GM18951 (cell line): ENCODE data around the gene A4GNT.

Experiments used
- POLR2A ChIP-seq: IDR thresholded peaks from 4 replicates; pipeline ENCODE4 v1.6.1; 2011; ENCODE audit warnings: mild to moderate bottlenecking; ENCODE audit not compliant: insufficient read length, insufficient read depth; ENCODE audit errors: extremely low read depth
- in situ Hi-C: fragments of 300-500 bp; cut with MboI; formaldehyde crosslinking; loops from one replicate; pipeline ENCODE4 v1.12.0; 2022; ENCODE audit warnings: low sequenced_read_pairs, mixed read lengths, inconsistent platforms; ENCODE audit not compliant: unreplicated experiment

The A4GNT gene

DNA sequence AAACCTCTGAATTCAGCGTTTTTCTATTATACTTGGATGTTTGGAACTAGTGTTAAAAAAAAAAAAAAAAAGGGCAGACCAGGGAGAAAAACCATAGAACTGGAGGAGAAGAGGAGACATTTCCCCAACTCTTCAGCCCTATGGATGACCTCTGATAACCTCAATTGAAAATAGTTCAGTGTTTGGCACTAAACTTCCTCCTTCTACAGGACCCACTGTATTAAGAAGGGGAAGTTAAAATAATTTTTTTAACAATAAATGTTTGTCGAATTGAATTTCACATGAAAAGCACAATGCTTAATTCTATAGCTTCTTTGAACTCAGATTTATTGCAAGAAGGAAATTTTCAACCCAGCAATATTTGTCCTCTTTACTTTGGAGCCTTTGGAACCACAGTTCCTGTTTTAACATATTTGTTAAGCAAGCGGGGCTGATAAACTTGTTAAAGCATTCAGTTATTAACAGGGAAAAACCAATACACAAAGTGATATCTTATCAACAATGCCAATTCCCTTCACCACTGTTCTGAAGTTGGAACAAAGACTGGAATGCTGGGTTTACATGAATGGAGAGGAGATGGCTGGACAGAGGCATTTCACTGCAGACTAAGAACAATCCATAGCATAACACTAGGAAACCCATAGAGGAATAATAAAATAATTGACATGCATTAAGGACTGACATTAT, 3.1 kb upstream of the A4GNT start:
- TF ChIP-seq POLR2A = no peak
- in situ Hi-C loops = no loop called here

DNA sequence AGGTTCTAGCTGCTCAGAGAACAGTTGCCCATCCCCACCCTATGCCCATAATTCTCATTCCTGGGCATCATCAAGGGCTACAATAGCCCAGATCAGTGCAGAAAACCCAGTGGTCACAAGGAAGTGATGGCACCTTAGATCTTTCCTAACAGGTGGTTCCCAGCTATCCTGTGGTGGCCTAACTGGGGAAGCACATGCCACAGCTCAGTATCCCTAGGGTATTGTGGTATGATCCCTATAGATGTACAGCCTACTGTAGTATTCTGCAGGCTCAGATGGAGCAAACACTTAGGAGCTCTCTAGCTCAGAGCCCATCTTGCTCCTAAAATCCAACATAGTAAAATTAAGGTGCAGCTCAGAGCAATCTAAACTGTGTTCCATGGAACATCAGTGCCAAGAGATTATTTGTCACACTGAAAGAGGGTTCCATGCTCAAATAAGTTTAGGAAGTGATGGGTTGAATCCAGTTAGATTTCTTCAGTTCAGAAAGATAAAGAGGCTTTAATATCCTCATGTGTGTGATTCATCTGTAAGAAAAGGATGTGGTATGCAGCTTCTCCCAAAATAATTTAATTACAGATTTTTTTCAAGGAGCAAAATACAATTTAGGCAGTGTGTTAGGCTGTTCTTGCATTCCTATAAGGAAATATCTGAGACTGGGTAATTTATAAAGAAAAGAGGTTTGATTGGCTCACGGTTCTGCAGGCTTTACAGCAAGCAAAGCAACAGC, 4.4 kb downstream of the A4GNT start:
- in situ Hi-C loops = no loop called here
- TF ChIP-seq POLR2A = no peak

DNA sequence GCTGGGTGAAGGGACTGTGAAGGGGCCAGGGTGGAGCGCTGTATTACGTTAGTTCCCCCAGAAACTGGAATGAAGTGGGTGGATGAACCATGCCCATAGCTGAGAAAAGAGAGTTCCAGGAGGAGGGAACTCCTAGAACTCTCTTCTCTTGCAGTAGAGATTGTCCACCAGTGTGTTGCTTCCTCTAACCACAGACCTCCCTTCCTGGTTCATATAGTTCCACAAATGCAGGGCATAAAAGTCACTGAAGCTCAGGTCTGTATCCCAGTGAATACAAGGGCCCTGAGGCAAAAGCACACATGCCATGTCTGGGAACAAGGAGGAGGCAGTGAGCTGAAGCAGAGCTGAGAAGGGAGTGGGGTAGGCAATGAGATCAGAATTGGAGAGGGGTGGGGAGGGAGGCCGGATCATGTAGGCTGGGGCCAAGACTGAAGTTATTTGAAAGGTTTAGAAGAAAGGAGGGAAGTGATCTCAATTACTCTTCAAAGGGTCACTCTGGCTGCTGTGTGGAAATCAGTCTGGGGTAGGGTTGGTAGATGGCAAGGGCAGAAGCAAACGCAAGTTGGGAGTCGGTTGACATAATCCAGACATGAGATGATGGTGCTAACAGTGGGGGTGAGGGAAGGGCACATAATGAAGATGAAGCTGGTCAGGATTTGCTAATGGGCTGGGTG, 6.5 kb downstream of the A4GNT start:
- in situ Hi-C loops = no loop called here
- TF ChIP-seq POLR2A = no peak

DNA sequence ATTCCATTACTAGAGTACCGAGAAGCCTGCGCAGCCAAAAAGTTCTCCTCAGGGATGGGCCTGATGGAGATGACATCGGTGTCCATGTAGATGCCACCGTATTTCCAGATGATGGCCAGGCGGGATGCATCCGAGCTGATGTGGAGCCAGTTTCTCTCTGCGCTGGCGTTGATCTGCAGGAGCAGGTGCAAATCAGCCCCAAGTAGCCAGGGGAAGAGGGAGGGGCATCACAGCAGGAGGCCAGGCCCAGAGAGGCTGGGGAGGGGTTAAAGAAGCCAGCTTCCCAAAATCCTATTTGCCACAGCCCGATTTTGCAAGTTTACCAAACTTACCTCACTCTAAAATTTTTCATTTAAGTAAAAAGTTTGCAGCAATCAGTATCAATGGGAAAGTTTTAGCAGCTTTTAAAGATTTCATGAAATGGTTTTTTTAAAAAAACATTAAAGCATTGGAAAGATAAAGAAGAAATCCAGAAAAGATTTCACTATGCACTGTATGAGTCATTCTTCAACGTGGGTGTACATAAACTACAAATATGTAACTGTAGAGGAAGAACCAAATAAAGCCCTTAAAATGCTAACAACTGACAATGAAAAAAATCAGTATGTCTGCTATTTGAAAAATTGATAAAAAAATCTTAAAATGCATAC, 7.4 kb downstream of the A4GNT start:
- in situ Hi-C loops = no loop called here

DNA sequence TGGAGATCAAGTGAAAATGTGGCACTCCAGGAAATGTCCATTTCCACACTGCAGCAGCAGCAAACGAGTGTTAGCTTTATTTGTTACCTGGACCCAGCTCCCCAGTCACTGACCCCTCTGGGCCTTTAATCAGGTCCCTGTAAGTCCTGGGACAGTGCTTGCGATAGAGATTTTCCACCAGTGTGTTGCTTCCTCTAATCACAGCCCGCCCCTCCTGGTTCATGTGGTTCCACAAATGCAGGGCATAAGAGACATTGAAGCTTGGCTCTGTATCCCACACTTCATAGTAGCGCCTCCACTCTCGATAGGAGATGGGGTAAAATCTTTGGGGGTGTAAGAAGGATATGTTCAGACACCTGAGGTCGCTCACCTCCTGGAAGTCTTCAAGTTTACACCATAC, 8.0 kb downstream of the A4GNT start:
- in situ Hi-C loops = no loop called here
- no peak for TF ChIP-seq POLR2A

More for the DNA sequence above, 7.4 kb downstream of the A4GNT start:
- no peak for TF ChIP-seq POLR2A

DNA sequence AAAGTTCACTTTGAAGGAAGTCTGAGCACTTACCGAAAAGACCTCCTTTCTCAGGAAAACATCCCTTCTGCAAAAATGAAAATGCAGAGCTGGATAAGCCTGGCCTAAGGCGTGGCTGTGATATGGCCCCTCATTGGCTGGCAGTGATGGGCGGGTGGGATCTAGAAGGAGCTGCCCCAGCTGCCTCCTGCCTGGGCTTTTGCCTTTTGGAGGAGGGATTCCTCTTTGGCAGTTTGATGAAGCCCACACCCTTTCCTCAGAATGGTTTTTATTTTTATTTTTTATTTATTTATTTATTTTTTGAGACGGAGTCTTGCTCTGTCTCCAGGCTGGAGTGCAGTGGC, 12.8 kb downstream of the A4GNT start:
- TF ChIP-seq POLR2A = no peak
- in situ Hi-C loops = no loop called here

DNA sequence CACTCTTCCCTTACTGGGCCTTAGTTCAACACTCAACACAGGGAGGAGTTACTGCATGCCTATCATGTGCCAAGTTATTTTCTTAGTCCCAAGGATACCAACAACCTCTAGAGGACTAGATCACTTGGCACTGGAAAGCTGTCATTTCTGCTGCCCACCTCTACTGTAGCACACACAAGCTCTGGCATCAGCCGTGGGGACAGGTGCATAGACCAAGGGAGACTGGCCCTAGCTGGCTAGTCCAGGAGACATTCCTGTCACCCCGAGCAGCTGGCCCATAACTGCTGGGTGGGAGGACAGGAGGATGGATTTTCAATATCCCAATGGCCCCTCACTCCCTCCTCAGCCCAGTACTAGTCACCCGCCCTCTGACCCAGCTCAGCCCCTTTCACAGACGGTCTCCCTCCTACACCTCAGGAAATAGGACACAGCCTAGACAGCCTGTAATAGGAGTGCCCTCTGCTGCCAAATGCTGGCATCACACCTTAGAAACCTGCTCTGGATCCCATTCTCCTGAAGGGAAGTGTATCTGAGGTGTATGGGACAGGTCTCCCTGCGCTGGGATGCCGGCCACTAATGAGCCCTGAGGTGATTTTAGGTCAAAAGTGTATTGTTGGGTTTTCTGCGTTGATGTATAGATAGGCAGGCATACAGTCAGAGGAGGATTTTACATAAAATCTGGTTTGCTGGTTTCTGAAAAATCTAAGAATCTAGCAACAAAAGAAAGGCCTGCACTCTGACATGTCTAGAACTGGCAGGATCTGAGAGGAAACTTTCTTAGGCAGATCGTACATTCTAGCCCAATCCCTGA, 13.4 kb downstream of the A4GNT start:
- in situ Hi-C loops = no loop called here
- TF ChIP-seq POLR2A = no peak

DNA sequence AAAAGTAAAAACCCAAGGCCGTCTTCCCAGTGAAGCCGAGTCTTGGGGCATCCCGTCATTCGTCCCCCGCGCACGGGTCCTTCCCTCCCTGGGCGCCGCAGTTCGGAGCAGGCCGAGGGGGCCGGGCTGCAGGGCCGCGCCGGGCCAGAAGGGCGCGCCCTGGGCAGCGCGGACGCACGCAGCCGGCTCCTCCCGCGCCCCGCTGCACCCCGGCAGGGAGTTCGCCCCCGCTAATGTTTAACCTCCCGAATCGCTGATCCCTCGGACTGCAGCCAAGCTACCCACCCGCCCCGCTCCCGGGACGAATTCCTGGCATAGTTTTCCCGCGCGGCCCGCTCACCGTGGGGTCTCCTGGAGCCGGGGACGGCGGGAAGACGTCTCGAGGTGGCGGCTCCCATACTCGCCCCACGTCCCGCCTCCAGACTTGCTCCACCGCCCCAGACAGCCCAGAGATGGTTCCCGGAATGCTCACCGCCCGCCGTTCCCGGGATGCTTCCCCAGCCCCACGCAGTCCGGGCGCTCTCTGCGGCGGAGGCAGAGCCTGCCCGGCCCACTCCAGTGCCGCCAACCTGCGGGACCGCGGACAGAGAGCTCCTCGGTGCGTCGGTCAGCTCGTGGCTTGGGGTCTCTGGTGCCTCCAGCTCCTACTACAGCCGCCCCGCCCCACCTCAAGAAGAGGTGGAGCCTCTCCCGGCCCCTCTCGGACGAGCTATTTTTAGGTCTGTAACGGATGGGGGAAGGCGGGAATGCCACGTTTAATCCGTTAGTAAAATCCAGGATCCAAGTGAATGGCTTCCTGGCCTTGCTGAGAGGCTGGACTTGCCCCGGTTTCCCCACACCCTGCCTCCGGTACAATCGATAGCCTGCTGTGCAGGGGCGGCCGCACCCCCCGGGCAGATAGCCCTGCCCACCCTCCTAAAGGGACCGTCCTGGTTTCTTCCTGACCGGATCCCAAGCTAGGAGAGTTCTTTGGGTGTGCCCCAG, 16.9 kb downstream of the A4GNT start, which contains the start of gene DZIP1L:
Gene DZIP1L, minus strand, starts transcription at position 621 of the 984 bp plus-strand sequence. CDS start 11,637 bp downstream, outside the sequence.
- in situ Hi-C loops = no loop called here
- no peak for TF ChIP-seq POLR2A

DNA sequence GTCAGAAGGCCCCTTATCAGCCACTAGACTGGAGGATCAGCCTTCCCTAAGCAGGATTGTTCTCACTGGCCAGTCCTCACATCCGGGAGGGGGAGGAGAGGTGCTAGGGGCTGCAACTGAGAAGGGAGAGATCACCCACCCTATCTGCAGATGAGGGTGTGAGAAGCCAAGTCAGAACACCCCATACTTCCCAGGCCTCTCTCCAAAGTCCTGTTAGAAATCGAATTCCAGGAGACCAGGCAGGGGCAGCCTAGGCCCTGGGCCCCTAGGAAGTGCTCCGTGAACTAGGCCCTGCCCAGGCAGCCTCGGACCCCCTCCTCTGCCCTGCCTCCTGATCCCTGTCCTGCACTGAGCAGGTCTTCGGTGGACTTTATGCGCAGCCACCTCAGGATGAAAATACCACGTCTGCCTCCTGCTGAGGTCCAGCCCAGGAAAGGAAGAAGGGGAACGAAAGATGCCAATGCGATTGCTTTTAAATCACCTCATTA, 17.7 kb downstream of the A4GNT start:
- in situ Hi-C loops = no loop called here

DNA sequence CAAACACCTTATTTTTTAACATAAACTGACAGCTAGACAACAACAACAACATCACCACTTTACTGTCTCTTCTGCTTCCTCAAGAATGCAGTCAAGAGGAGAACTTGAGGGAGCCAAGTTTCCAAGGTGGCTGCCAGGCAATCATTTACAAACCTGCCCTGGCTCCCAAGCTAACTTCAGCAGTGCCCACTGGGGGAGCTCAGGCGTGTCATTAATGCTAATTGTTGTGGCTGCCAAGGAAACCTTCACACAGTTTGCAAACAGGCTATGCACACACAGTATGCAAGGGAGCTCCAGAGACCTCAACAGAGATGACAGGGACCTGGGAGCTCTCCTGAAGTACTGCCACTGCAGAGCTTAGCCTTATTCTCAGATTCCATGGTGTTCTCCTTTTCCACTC, 18.9 kb downstream of the A4GNT start:
- TF ChIP-seq POLR2A = no peak
- in situ Hi-C loops = no loop called here

More for the DNA sequence above, 17.7 kb downstream of the A4GNT start:
- TF ChIP-seq POLR2A = no peak

DNA sequence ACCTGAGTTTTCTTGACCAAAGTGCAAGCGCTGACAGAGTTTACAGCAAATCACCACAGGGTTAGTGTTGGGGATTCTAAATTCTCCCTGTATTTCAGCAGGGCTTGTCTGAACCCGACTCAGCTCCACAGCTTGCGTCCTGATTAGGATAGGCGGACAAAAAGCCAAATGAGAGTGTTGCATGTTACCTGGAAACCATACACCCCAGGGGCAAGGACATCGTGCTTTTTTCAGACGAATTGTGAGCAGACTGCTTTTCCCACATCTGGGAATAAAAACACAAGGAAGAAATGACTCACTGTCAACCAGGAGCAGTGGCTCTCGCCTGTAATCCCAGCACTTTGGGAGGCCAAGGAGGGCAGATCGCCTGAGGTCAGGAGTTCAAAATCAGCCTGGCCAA, 19.8 kb downstream of the A4GNT start:
- TF ChIP-seq POLR2A = no peak
- in situ Hi-C loops = no loop called here
